HUES64 (cell line): ENCODE results near the gene THOP1.

Experiments
- H3K27ac ChIP-seq: 2 replicates; pipeline ENCODE4 v1.7.0; 2013; ENCODE audit warnings: low read depth, low read length, inconsistent platforms
- H3K27me3 ChIP-seq: 2 replicates; pipeline ENCODE4 v1.6.1; 2013; ENCODE audit warnings: mild to moderate bottlenecking, low read length; ENCODE audit not compliant: insufficient read depth
- H3K36me3 ChIP-seq: 2 replicates; pipeline ENCODE4 v1.6.1; 2013; ENCODE audit warnings: mild to moderate bottlenecking, low read length; ENCODE audit not compliant: insufficient read depth
- H3K4me1 ChIP-seq: 2 replicates; pipeline ENCODE4 v1.6.1; 2013; ENCODE audit warnings: mild to moderate bottlenecking, low read length, moderate library complexity; ENCODE audit not compliant: insufficient read depth
- H3K4me3 ChIP-seq: 2 replicates; pipeline ENCODE4 v1.5.1; 2013; ENCODE audit warnings: mild to moderate bottlenecking, low read length, moderate library complexity
- H3K9ac ChIP-seq: 2 replicates; pipeline ENCODE4 v1.6.1; 2013; ENCODE audit warnings: mild to moderate bottlenecking, low read depth, low read length
- H3K9me3 ChIP-seq: 2 replicates; pipeline ENCODE4 v1.6.1; 2013; ENCODE audit warnings: low read depth, low read length; ENCODE audit not compliant: insufficient read depth
- WGBS: fragments of 150-250, 120-280 bp; methylation state at CpG from one replicate; pipeline ENCODE4 v1.1.7; 2013; ENCODE audit warnings: missing lambda C conversion rate; 5-methylcytosine and 5-hydroxymethylcytosine counted together

THOP1 gene

DNA sequence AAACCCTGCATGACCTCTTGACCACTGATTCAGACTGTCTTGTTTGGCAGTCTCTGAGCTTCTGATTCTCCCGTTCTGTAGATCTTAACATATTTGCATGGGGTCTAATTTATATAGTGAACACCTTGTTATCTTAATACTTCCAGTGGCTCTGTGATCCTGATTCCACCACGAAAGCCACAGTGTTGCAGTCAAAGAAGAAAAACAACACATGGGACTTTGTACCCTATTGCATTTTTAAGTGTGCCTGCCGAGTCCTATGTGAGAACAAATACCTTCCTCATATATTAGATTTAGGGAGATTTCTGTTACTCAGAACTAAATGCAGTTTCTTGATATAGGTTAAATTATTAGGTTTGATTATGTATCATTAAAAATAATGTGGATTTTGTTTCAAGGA lies 69.5 kb downstream of the THOP1 start:
- H3K9me3 ChIP-seq = peaks cover 94% of the 10 kb centered on the region
- WGBS = 92% methylated on average over 1 of the region's 3 CpGs
- H3K4me3 ChIP-seq = no peak overlapping the region
- no peak overlapping the region for H3K27ac ChIP-seq
- no peaks in the 10 kb centered on the region for H3K4me1 ChIP-seq
- no peaks in the 10 kb centered on the region for H3K27me3 ChIP-seq
- H3K9ac ChIP-seq = no peak overlapping the region
- peaks cover 50% of the 10 kb centered on the region for H3K36me3 ChIP-seq

DNA sequence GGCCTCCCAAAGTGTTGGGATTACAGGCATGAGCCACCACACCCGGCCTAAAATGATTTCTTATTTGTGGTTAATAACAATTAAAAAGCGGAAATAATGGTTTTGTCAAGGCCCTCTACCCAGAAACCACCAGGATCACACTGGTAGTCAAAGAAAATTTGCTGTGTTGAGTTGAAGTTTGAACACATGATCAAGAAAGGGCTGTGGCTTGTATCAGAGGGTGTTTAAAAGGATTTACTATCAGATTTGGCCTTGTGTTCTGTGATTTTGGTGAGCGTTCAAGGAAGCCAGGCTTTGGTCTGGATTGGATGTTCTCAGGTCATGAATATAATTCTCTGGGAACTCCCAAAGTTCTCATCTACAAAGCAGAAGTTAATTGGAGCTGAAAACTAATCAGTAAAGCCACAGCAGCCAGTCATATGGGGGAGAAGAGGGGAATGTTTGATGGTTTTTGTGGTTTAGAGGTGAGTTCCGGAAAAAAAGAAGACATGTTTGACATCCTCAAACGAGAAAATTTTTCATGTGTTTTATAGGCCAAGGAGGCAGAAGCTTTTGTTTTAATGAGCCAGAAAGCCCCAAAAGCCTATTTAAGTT lies 71.3 kb downstream of the THOP1 start:
- Histone ChIP-seq H3K9me3 (peaks cover 84% of the 10 kb centered on the region), H3K9ac (no peak overlapping the region), H3K4me3 (no peak overlapping the region), H3K27me3 (no peaks in the 10 kb centered on the region), H3K27ac (no peak overlapping the region), H3K36me3 (peaks cover 34% of the 10 kb centered on the region), H3K4me1 (no peaks in the 10 kb centered on the region)
- WGBS = 95% methylated on average over 5 of the region's 5 CpGs

DNA sequence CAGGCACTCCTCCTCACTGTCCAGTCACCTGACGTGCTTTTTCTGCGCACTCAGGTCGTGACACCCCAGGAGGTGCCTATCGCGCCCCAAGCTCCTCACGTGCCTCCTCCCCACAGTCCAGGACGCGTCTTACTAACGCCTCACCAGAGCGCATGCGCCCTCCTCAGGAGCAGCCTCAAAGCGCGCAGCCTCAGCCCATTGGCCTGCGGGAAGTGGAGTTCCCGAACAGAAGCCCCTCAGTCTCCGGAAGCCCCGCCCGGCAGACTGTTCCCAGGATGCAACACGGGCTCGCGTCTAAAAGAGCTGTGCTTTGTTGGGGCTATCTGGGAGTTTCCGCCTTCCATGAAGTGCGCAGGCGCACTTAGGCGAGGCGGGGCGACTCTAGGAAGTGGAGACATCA lies 73.6 kb downstream of the THOP1 start:
- Histone ChIP-seq H3K27ac (no peak overlapping the region), H3K36me3 (peaks cover 11% of the 10 kb centered on the region), H3K9me3 (peaks cover 68% of the 10 kb centered on the region), H3K4me1 (no peaks in the 10 kb centered on the region), H3K4me3 (no peak overlapping the region), H3K27me3 (no peaks in the 10 kb centered on the region), H3K9ac (no peak overlapping the region)
- WGBS = 94% methylated on average over 27 of the region's 27 CpGs

DNA sequence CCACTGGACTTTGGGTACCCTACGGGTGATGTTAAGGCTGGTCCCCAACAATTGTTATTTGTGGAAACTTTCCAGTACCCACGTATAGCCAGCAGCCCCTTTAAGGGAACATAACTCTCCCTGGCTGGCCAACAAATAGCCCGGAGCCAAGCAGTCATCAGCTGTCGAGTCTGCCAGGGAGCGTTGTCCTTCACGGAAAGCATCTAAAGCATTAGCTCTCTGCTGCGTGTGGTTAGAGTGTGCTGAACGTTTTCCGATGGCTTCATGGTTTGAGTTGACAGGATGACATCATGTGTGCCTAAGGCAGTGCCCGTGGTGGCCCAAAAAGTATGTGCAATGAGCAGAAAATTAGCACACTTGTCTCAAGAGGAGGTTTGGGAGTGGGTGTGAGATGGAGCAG lies 78.5 kb downstream of the THOP1 start:
- Histone ChIP-seq H3K4me3 (no peak overlapping the region), H3K27me3 (no peaks in the 10 kb centered on the region), H3K27ac (no peak overlapping the region), H3K9me3 (peaks cover 35% of the 10 kb centered on the region), H3K36me3 (no peaks in the 10 kb centered on the region), H3K4me1 (no peaks in the 10 kb centered on the region), H3K9ac (no peak overlapping the region)
- WGBS = 84% methylated on average over 10 of the region's 10 CpGs
